ENCODE data around the gene ZNF41.

DNA sequence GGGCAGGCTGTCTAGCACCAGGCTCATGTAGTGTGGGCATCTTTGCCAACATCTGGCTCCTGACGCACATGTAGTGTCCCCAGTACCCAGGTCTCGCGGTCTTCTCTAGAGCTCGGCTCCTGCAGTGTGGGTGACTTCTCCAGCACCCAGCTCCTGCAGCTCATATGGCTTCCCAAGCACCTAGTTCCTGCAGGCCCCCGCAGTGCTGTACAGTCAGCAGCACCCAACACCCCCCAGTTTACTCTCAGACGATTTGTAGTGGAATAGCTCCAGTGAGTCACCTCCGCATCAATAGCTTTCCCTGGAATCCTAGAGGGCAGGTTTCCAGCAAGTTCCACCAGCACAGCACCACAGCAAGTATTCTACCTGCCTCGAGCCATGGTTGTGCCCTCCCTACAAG, 30.9 kb downstream of the ZNF41 start:
- TF ChIP-seq POLR2AphosphoS5 (IDR thresholded peaks at IDR 0.05) (no peak), POLR2A (IDR thresholded peaks at IDR 0.05) (no peak), EP300 (IDR thresholded peaks at IDR 0.05; ENCODE audit: low read depth) (no peak)
- TF ChIP-seq, protein P1, sequence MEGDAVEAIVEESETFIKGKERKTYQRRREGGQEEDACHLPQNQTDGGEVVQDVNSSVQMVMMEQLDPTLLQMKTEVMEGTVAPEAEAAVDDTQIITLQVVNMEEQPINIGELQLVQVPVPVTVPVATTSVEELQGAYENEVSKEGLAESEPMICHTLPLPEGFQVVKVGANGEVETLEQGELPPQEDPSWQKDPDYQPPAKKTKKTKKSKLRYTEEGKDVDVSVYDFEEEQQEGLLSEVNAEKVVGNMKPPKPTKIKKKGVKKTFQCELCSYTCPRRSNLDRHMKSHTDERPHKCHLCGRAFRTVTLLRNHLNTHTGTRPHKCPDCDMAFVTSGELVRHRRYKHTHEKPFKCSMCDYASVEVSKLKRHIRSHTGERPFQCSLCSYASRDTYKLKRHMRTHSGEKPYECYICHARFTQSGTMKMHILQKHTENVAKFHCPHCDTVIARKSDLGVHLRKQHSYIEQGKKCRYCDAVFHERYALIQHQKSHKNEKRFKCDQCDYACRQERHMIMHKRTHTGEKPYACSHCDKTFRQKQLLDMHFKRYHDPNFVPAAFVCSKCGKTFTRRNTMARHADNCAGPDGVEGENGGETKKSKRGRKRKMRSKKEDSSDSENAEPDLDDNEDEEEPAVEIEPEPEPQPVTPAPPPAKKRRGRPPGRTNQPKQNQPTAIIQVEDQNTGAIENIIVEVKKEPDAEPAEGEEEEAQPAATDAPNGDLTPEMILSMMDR (IDR thresholded peaks at IDR 0.05): no peak
